SJCRH30 (cell line): ENCODE data around the gene TPSG1. TPM values are rescaled to one million over a fixed set of nuclear protein-coding genes. Genes with fewer than 3 reads are reported as not detected.
"Not testable (repeated sequence)": the region's sequence is repeated elsewhere in the genome, so short reads cannot be mapped to it uniquely, and the experiment has no call there.

Source experiments
- DNase-seq, 2 experiments: peaks; one replicate each; pipeline ENCODE4 v3.0.0-alpha.2; 2015 to 2020
- H3K27ac ChIP-seq: fragments of 250-450 bp; sonication (Bioruptor Pico); 2 replicates; pipeline ENCODE4 v1.5.1; 2020; ENCODE audit warnings: mild to moderate bottlenecking, moderate library complexity
- H3K27me3 ChIP-seq: fragments of 250-450 bp; sonication (Bioruptor Pico); 2 replicates; pipeline ENCODE4 v1.5.1; 2020; ENCODE audit warnings: mild to moderate bottlenecking, moderate library complexity
- H3K36me3 ChIP-seq: fragments of 250-450 bp; sonication (Bioruptor Pico); 2 replicates; pipeline ENCODE4 v1.5.1; 2020; ENCODE audit warnings: mild to moderate bottlenecking, moderate library complexity
- H3K4me1 ChIP-seq: fragments of 250-450 bp; sonication (Bioruptor Pico); 2 replicates; pipeline ENCODE4 v1.5.1; 2020; ENCODE audit warnings: mild to moderate bottlenecking, moderate library complexity
- H3K4me3 ChIP-seq: fragments of 250-450 bp; sonication (Bioruptor Pico); 2 replicates; pipeline ENCODE4 v1.5.1; 2020; ENCODE audit warnings: mild to moderate bottlenecking, moderate library complexity
- H3K9me3 ChIP-seq: fragments of 250-450 bp; sonication (Bioruptor Pico); replicated peaks from 2 replicates; pipeline ENCODE4 v1.5.1; 2020; ENCODE audit warnings: mild to moderate bottlenecking, moderate library complexity
- total RNA-seq: library from RNA; depleted of rRNA; stranded (reverse); fragments of >200 nt; shearing (Covaris generic); gene quantifications from 2 replicates; pipeline ENCODE4 v1.2.3, GENCODE V29; 2014; rRNA removed

The TPSG1 gene
- total RNA-seq, result not detected in 2 replicates

DNA sequence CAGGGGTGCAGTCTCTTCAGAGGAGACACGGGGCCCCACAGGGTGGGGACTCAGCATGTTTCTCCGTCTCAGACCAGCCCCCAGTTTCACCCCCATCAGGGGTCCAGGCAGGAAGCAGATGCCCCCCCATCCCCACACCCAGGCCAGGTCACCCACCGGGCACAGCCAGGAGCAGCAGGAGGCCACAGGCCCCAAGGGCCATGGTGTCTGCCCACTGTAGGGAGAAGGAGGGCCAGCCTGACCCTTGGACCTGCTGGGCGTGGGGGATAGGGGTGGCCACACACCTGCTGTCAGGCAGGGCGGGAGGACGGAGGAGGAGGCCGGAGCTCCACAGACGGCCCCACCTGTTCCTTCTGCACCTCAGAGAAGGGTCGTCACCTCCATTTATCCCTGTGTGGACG is at the start of gene TPSG1:
Gene TPSG1 (minus strand): TSS at position 218 of the 401 bp plus-strand sequence. CDS start 16 bp downstream, at position 202.
- no peak for DNase-seq
- H3K4me3 ChIP-seq, result no peak within 1 kb of the TSS
- no peaks in the 10 kb centered on the region for H3K9me3 ChIP-seq
- H3K27ac ChIP-seq, result no peak within 1 kb of the TSS
- peaks cover 18% of the 10 kb centered on the region for H3K27me3 ChIP-seq
- no peaks in the 10 kb centered on the region for H3K36me3 ChIP-seq
- no peaks in the 10 kb centered on the region for H3K4me1 ChIP-seq

DNA sequence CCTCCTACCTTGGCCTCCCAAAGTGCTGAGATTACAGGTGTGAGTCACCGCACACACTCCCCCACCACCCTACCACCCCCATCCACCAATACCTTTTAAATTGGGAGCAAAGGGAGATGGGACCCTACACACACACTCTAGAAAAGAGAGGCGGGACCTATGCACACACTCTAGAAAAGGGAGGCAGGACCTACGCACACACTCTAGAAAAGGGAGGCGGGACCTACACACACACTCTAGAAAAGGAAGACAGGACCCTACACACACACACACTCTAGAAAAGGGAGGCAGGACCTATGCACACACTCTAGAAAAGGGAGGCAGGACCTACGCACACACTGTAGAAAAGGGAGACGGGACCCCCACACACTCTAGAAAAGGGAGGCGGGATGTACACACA is 49.7 kb upstream of the TPSG1 start:
- peaks cover 27% of the 10 kb centered on the region for H3K4me1 ChIP-seq
- H3K36me3 ChIP-seq, result no peaks in the 10 kb centered on the region
- no peaks in the 10 kb centered on the region for H3K9me3 ChIP-seq
- no peak overlapping the region for H3K27ac ChIP-seq
- no peak overlapping the region for H3K4me3 ChIP-seq
- no peak for DNase-seq
- peaks cover 51% of the 10 kb centered on the region for H3K27me3 ChIP-seq

DNA sequence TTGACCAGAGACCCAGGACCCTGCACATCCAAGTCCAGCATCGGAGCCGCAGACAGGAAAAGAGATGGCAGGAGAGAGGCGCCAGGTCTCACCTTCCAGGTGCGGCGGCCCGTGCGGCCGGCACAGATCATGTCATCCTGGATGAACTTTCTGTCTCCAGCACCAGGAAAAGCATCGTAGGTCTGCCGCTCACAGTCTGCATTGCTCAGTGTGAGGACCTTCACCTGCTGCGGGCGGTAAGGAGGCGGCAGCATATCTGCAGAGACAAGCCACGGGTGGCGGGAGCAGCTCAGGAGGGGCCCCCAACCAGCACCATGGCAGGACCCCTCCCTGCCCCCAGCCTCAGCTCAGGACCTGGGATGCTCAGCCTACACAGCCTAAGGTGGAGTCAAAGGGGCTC is 48.7 kb upstream of the TPSG1 start:
- Histone ChIP-seq H3K4me3 (no peak overlapping the region), H3K4me1 (peaks cover 24% of the 10 kb centered on the region), H3K27ac (no peak overlapping the region), H3K9me3 (no peaks in the 10 kb centered on the region), H3K36me3 (no peaks in the 10 kb centered on the region), H3K27me3 (peaks cover 41% of the 10 kb centered on the region)
- DNase-seq, result peak in 1 of 2 experiments; percentile 2

DNA sequence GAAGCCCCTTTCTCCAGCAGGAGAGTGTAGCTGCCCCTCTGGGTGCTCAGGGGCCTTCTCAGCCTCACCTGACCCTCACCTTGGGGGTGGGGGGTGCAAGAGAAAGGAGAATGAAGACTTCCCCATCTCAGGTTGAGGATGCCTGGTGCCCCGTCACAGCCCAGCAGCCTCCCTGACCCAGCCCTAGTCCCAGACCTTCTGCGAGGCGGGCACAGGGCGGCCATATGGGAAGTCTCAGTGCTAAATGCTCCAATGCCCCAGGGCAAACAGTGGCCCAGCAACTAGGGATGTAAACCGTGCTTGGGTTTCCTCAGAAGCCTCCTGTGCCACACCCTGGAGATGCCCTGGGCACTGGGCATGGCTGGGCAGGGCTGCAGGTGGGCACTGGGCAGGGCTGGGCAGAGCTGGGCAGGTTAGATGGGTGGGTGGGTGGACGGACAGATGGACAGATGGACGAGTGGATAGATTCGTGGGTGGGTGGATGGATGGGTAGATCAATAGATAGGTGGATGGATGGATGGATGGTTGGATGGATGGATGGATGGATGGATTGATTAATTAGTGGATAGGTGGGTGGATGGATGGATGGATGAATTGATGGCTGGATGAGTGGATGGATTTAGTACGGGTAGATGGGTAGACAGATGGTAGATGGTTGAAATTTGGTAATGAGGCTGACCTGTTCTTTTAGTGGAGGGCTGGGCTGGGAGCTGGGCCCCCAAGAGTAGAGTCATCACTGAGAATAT is 47.6 kb upstream of the TPSG1 start:
- H3K27me3 ChIP-seq, result peaks cover 32% of the 10 kb centered on the region
- H3K9me3 ChIP-seq, result no peaks in the 10 kb centered on the region
- no peaks in the 10 kb centered on the region for H3K36me3 ChIP-seq
- H3K4me3 ChIP-seq, result no peak overlapping the region
- peaks cover 15% of the 10 kb centered on the region for H3K4me1 ChIP-seq
- no peak overlapping the region for H3K27ac ChIP-seq
- no peak for DNase-seq

DNA sequence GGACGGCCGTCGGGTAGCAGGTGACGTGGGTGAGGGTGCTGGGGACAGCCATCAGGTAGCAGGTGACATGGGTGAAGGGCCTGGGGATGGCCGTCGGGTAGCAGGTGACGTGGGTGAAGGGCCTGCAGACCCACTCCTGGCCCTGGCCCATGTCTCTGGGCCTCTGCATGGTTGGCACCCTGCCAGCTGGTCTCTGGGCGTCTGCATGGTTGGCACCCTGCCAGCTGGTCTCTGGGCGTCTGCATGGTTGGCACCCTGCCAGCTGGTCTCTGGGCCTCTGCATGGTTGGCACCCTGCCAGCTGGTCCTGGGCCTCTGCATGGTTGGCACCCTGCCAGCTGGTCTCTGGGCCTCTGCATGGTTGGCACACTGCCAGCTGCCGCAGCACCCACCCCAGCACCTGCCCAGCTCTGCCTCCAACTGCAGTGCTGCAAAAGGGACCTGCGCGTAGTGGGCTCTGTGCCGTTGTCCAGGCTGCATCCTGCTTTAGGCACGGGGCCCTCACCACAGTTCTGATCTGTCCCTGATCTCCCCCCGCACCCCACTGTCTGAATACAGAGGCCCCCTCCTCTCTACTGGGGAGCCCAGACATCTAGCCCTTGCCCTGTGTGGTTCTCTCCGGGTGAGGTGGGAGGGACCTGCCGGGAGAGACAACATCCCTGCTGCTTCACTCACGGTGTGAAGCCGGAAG is 46.8 kb upstream of the TPSG1 start:
- H3K36me3 ChIP-seq, H3K9me3 ChIP-seq, H3K27ac ChIP-seq, H3K4me3 ChIP-seq: not testable (repeated sequence)
- peak; percentile 86 to 91 for DNase-seq
- H3K4me1 ChIP-seq, result peaks cover 15% of the 10 kb centered on the region
- peaks cover 24% of the 10 kb centered on the region for H3K27me3 ChIP-seq

DNA sequence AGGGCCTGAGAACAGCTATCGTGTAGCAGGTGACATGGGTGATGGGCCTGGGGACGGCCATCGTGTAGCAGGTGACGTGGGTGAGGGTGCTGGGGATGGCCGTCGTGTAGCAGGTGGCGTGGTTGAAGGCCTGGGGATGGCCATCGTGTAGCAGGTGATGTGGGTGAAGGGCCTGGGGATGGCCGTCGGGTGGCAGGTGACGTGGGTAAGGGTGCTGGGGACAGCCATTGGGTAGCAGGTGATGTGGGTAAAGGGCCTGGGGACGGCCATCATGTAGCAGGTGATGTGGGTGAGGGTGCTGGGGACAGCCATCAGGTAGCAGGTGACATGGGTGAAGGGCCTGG is 46.3 kb upstream of the TPSG1 start:
- peaks cover 22% of the 10 kb centered on the region for H3K27me3 ChIP-seq
- DNase-seq, result no peak
- no peaks in the 10 kb centered on the region for H3K9me3 ChIP-seq
- no peaks in the 10 kb centered on the region for H3K36me3 ChIP-seq
- peaks cover 14% of the 10 kb centered on the region for H3K4me1 ChIP-seq
- no peak overlapping the region for H3K27ac ChIP-seq
- no peak overlapping the region for H3K4me3 ChIP-seq

DNA sequence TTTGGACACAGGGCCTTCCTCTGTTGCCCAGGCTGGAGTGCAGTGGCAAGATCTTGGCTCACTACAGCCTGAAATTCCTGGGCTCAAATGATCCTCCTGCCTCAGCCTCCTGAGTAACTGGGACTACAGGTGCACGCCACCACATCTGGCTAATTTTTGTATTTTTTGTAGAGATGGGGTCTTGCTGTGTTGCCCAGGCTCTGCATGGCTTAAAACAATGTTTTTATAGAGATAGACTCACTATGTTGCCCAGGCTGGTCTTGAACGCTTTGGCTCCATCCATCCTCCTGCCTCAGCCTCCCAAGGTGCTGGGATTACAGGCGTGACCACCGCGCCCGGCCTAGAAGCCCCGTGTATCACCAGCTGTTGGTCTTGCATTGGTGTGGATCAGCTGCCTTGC is 44.4 kb upstream of the TPSG1 start:
- H3K36me3 ChIP-seq, H3K9me3 ChIP-seq, DNase-seq, H3K4me3 ChIP-seq, H3K4me1 ChIP-seq, H3K27ac ChIP-seq: not testable (repeated sequence)
- H3K27me3 ChIP-seq, result peaks cover 12% of the 10 kb centered on the region; the same call in 1 of the 2 replicates

DNA sequence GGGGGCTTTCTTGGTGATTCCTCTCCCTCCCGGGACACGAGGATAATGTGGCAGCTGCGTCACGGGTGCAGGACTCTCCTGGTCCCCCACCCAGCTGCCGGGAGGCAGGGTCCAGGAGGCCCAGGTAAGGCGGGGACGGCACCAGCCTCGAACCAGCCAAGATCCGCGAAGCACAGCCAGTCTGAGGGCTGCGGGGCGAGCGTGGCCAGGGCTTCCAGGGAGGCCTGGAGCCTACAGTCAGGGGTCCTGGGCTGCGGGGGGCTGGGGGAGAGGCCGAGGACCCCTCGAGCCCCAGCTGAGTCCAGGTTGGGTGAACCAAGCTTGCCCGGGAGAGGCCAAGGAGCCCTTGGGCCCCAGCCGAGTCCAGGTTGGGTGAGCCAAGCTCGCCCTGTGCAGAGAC is 40.8 kb upstream of the TPSG1 start:
- H3K27me3 ChIP-seq, result peaks cover 33% of the 10 kb centered on the region
- H3K4me1 ChIP-seq, result peaks cover 5% of the 10 kb centered on the region; the same call in 1 of the 2 replicates
- no peak overlapping the region for H3K27ac ChIP-seq
- H3K36me3 ChIP-seq, result no peaks in the 10 kb centered on the region
- DNase-seq, result no peak
- no peak overlapping the region for H3K4me3 ChIP-seq
- no peaks in the 10 kb centered on the region for H3K9me3 ChIP-seq

DNA sequence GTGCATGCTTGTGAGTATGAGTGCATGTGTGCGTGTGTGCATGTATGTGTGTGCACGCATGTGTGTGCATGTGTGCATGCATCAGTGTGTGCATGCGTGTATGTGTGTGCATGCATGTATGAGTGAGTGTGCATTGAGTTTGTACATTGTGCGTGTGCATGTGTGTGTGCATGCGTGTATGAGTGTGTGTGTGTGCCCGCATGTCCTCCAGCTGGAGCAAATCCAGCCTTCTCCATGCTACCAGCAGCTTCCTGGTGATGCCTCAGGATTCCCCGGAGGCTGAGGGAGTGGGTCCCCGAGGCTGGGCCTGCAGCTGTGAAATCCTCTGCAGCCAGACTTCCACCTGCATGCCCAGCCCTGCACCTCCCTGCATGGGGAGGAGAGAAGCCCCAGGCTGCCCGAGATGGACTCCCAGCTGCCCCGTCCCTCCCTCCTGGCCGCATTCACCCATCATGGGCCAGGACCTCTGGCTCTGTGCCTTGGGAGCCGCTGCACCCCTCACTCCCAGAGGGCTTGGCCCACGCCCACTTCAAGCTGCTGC is 40.1 kb upstream of the TPSG1 start:
- H3K9me3 ChIP-seq, result no peaks in the 10 kb centered on the region

DNA sequence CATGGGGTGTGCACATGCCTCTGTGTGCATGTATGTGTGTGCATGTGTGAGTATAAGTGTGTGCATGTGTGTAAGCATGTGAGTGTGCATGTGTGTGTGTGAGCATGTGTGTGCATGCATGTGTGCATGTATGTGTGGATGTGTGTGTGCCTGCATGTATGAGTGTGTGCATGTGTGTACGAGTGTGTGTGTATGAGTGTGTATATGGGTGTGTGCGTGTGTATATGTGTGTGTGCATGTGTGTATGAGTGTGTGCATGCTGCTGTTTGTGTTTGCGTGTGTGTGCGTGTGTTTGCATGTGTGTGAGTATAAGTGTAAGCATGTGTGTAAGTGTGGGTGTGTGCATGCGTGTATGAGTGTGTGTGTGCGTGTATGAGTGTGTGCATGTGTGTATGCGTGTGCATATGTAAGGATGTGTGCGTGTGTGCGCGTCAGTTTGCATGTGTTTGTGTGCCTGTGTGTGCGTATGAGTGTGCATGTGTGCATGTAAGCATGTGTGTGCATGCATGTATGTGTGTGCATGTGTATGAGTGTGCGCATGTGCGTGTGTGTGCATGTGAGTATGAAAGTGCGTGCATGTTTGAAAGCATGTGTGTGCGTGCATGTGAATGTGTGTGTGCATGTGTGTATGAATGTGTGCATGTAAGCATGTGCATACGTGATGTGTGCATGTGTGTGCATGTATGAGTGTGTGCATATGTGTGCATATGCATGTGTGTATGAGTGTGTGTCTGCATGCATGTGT is 39.4 kb upstream of the TPSG1 start:
- Histone ChIP-seq H3K27ac (no peak overlapping the region), H3K27me3 (peaks cover 34% of the 10 kb centered on the region), H3K9me3 (no peaks in the 10 kb centered on the region), H3K4me3 (no peak overlapping the region), H3K36me3 (no peaks in the 10 kb centered on the region), H3K4me1 (peaks cover 5% of the 10 kb centered on the region; the same call in 1 of the 2 replicates)
- no peak for DNase-seq

More for the DNA sequence above, 40.1 kb upstream of the TPSG1 start:
- no peak for DNase-seq
- Histone ChIP-seq H3K4me1 (peaks cover 5% of the 10 kb centered on the region; the same call in 1 of the 2 replicates), H3K36me3 (no peaks in the 10 kb centered on the region), H3K4me3 (no peak overlapping the region), H3K27ac (no peak overlapping the region), H3K27me3 (peaks cover 32% of the 10 kb centered on the region)

DNA sequence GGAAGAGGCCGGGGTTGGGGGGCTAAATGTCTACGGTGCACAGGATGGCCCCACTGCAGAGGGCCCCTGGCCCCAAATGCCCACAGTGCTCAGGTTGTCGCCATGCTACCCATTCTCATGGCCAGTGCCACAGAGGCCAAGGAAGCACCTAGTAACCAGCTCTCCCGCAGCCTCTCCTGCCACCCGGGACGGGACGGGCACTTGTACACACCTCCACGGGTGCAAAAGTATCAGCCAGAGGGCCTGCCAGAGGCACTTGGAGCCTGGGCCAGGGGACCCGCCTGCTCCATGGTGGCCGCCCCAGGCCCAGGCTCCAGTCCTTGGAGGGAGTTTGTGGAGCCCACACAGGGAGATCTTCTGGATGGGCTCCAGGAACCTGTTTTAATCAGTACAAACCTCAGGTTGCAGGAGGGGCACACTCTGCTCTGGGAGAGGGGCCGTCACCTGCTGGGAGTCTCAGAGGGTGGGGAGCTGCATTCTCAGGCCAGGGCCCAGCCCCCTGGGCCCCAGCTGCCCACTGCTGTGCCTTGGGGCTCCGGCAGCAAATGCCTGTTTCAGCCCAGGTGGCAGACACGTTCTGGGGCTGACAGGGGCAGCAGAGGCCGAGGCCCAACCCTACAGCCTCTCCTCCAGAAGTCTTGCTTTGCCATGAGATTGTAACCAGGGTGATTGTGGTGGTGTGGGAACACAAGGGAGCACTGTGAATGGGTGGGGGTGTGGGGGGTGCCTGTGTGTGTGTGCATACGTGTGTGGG is 38.7 kb upstream of the TPSG1 start:
- Histone ChIP-seq H3K4me1 (peaks cover 5% of the 10 kb centered on the region; the same call in 1 of the 2 replicates), H3K4me3 (no peak overlapping the region), H3K27me3 (peaks cover 42% of the 10 kb centered on the region), H3K9me3 (no peaks in the 10 kb centered on the region), H3K27ac (no peak overlapping the region), H3K36me3 (no peaks in the 10 kb centered on the region)
- peak; percentile 54 to 62 for DNase-seq

DNA sequence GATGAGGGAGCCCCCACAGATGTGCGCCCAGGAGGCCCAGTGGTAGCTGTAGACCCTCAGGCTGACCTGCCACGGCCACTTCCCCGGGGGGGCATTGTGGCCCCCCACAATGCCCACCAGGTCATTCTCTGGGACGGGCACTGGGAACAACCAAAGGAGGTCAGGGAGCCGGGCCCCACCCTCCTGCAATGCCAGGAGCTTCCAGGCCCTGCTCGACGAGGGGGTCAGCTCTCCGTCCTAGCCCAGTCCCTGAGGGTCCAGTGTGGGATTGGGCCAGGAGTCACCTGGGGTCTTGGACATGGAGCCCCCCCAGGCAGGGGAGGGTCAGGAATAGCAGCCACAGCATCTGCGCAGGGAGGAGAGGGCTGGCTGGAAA is 37.8 kb upstream of the TPSG1 start:
- Histone ChIP-seq H3K4me1 (peaks cover 5% of the 10 kb centered on the region; the same call in 1 of the 2 replicates), H3K27ac (no peak overlapping the region), H3K4me3 (no peak overlapping the region), H3K27me3 (peaks cover 42% of the 10 kb centered on the region), H3K9me3 (no peaks in the 10 kb centered on the region), H3K36me3 (no peaks in the 10 kb centered on the region)
- no peak for DNase-seq

DNA sequence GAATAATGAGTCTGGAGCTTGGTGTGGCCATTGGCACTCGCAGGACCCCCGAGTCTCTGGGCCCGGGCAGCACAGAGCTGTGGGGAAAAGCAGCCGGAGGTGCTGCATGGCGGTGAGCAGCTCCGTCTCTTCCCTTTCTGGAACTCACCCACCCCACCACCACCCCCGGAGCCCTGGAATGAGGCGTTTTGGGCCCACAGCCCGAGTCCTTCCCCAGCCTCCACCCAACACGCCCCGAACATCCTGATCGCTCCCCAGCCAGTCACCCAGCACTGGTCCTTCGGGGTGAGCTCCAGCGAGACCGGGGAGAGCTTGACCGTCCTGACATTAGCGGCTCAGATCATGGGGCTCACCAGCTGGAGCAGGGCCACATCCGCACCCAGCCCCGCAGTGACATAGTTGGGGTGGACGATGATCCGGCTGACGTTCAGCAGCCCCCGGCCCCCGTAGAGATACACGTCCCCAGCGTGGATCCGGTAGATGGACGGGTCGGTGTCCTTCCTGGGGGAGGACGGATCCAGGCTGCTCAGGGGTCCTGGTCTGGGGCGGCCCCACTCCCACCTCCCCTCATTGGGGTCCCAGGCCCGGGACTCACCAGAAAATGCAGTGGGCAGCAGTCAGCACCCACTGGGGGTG is 37.3 kb upstream of the TPSG1 start:
- DNase-seq, result no peak
- H3K27me3 ChIP-seq, result peaks cover 42% of the 10 kb centered on the region

More for the DNA sequence above, 37.3 kb upstream of the TPSG1 start:
- Histone ChIP-seq H3K9me3 (no peaks in the 10 kb centered on the region), H3K27ac (no peak overlapping the region), H3K36me3 (no peaks in the 10 kb centered on the region), H3K4me1 (peaks cover 5% of the 10 kb centered on the region; the same call in 1 of the 2 replicates), H3K4me3 (no peak overlapping the region)
